OCI-LY1 (cell line): ENCODE data around the gene OR8G5.

Experiments
- H2AFZ ChIP-seq: fragments of 200-600 bp; sonication (generic), shearing (Covaris generic); 2 replicates; pipeline ENCODE4 v1.6.0; 2014; ENCODE audit warnings: antibody characterized with exemption, mild to moderate bottlenecking, low read length
- H3F3A ChIP-seq: fragments of 200-600 bp; sonication (generic), shearing (Covaris generic); 2 replicates; pipeline ENCODE4 v1.6.0; 2014; ENCODE audit warnings: mild to moderate bottlenecking, antibody characterized with exemption, low read length, moderate library complexity; ENCODE audit not compliant: insufficient read depth
- H3K27ac ChIP-seq: fragments of 200-600 bp; sonication (generic); 2 replicates; pipeline ENCODE4 v1.5.1; 2014; ENCODE audit warnings: low read length, mixed run types, mild to moderate bottlenecking, low read depth; ENCODE audit not compliant: poor library complexity, severe bottlenecking
- H3K27me3 ChIP-seq: fragments of 200-600 bp; sonication (generic); 2 replicates; pipeline ENCODE4 v1.6.0; 2014; ENCODE audit warnings: antibody characterized with exemption, mild to moderate bottlenecking, low read length, moderate library complexity; ENCODE audit not compliant: insufficient read depth
- H3K36me3 ChIP-seq: fragments of 200-600 bp; sonication (generic); 2 replicates; pipeline ENCODE4 v1.6.1; 2014; ENCODE audit warnings: mild to moderate bottlenecking, antibody characterized with exemption, low read length, moderate library complexity, mixed read lengths; ENCODE audit not compliant: insufficient read depth
- H3K4me1 ChIP-seq: fragments of 200-600 bp; sonication (generic); 2 replicates; pipeline ENCODE4 v1.5.1; 2014; ENCODE audit warnings: mild to moderate bottlenecking, low read length, moderate library complexity; ENCODE audit not compliant: insufficient read depth, severe bottlenecking
- H3K4me2 ChIP-seq: fragments of 200-600 bp; sonication (generic), shearing (Covaris generic); 2 replicates; pipeline ENCODE4 v1.6.1; 2014; ENCODE audit warnings: low read length
- H3K4me3 ChIP-seq: fragments of 200-600 bp; sonication (generic); 2 replicates; pipeline ENCODE4 v1.5.1; 2014; ENCODE audit warnings: low read length, low read depth, mild to moderate bottlenecking, mixed read lengths; ENCODE audit not compliant: poor library complexity, severe bottlenecking
- H3K79me2 ChIP-seq: fragments of 200-600 bp; shearing (Covaris generic); 2 replicates; pipeline ENCODE4 v1.6.1; 2016; ENCODE audit warnings: mixed run types, low read length, mixed read lengths; ENCODE audit not compliant: insufficient read depth
- H3K9ac ChIP-seq: fragments of 200-600 bp; sonication (generic), shearing (Covaris generic); 2 replicates; pipeline ENCODE4 v1.6.1; 2014; ENCODE audit warnings: mild to moderate bottlenecking, low read length, mixed read lengths
- H3K9me2 ChIP-seq: fragments of 200-600 bp; sonication (generic), shearing (Covaris generic); 2 replicates; pipeline ENCODE4 v1.6.1; 2014; ENCODE audit warnings: low read depth, mild to moderate bottlenecking, low read length, mixed read lengths
- H3K9me3 ChIP-seq: fragments of 200-600 bp; shearing (Covaris generic); 2 replicates; pipeline ENCODE4 v1.6.1; 2014; ENCODE audit warnings: low read length, mixed read lengths
- H4K20me1 ChIP-seq: fragments of 200-600 bp; sonication (generic), shearing (Covaris generic); 2 replicates; pipeline ENCODE4 v1.6.0; 2016; ENCODE audit warnings: mild to moderate bottlenecking, low read length; ENCODE audit not compliant: insufficient read depth
- EZH2 ChIP-seq: fragments of 200-600 bp; sonication (generic), shearing (Covaris generic); IDR thresholded peaks from 2 replicates; pipeline ENCODE4 v1.8.0; 2017; ENCODE audit warnings: borderline replicate concordance, mixed run types, mild to moderate bottlenecking, antibody characterized with exemption, low read length, moderate library complexity, mixed read lengths
- TF ChIP-seq, protein P1 (sequence below): fragments of 200-600 bp; sonication (generic), shearing (Covaris generic); IDR thresholded peaks from 2 replicates; pipeline ENCODE4 v1.5.1; 2017; ENCODE audit warnings: mild to moderate bottlenecking, antibody characterized with exemption, low read length, moderate library complexity, mixed read lengths

Gene OR8G5

DNA sequence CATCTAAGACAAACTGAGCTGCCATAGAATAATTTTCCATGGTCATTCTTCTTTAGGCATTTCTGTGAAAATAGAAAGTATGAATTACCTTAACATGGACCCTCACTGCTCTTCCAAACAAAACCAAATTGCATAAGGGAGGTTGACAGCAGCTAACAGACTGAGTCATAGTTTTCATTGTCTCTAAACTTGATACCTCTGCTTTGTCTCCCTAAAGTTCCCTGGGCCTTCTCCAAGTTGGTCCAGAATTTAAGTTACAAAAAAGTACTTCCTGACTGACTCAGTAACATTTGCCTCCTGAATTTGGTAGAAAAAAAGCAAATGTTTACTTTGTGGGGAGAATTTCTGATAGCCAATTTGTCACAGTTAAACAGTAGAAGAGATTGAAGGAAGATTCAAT is 54.5 kb downstream of the OR8G5 start:
- no peak overlapping the region for H3K27ac ChIP-seq
- H3K27me3 ChIP-seq: no peaks in the 10 kb centered on the region
- H3K36me3 ChIP-seq: no peaks in the 10 kb centered on the region
- H3F3A ChIP-seq: no peaks in the 10 kb centered on the region
- H3K9ac ChIP-seq: no peak overlapping the region
- no peak overlapping the region for H3K4me2 ChIP-seq
- no peaks in the 10 kb centered on the region for H3K9me2 ChIP-seq
- no peaks in the 10 kb centered on the region for H3K79me2 ChIP-seq
- TF ChIP-seq EZH2: no peak
- TF ChIP-seq, protein P1, sequence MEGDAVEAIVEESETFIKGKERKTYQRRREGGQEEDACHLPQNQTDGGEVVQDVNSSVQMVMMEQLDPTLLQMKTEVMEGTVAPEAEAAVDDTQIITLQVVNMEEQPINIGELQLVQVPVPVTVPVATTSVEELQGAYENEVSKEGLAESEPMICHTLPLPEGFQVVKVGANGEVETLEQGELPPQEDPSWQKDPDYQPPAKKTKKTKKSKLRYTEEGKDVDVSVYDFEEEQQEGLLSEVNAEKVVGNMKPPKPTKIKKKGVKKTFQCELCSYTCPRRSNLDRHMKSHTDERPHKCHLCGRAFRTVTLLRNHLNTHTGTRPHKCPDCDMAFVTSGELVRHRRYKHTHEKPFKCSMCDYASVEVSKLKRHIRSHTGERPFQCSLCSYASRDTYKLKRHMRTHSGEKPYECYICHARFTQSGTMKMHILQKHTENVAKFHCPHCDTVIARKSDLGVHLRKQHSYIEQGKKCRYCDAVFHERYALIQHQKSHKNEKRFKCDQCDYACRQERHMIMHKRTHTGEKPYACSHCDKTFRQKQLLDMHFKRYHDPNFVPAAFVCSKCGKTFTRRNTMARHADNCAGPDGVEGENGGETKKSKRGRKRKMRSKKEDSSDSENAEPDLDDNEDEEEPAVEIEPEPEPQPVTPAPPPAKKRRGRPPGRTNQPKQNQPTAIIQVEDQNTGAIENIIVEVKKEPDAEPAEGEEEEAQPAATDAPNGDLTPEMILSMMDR: no peak
- H3K4me3 ChIP-seq: no peak overlapping the region
- no peak overlapping the region for H2AFZ ChIP-seq
- no peaks in the 10 kb centered on the region for H4K20me1 ChIP-seq
- no peaks in the 10 kb centered on the region for H3K9me3 ChIP-seq
- H3K4me1 ChIP-seq: no peaks in the 10 kb centered on the region

DNA sequence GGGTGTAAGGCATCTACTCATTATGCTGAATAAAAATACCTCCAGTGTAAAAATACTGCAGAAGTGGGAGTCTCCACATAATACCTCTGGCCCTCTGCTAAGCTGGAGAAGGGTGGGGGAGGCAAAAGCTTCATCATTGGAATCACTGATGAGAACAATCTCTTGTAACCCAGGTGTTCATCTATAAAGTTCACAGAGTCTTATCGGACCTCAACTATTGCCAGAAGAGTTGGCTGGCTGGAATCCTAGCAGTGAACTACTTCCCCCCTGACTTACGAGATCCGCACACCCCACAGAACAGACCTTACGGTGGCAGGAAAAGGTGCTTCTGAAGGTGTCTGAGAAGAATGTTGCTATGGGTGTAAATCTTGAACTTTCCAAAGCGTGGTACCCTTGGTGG is 55.1 kb downstream of the OR8G5 start:
- Histone ChIP-seq H3K36me3 (no peaks in the 10 kb centered on the region), H3K4me3 (no peak overlapping the region), H3K27me3 (no peaks in the 10 kb centered on the region), H3F3A (no peaks in the 10 kb centered on the region), H3K9ac (no peak overlapping the region), H3K4me2 (no peak overlapping the region), H3K4me1 (no peaks in the 10 kb centered on the region), H3K79me2 (no peaks in the 10 kb centered on the region), H3K27ac (no peak overlapping the region), H2AFZ (no peak overlapping the region), H3K9me3 (no peaks in the 10 kb centered on the region), H4K20me1 (no peaks in the 10 kb centered on the region), H3K9me2 (no peaks in the 10 kb centered on the region)
- no peak for TF ChIP-seq EZH2
- TF ChIP-seq, protein P1: no peak

DNA sequence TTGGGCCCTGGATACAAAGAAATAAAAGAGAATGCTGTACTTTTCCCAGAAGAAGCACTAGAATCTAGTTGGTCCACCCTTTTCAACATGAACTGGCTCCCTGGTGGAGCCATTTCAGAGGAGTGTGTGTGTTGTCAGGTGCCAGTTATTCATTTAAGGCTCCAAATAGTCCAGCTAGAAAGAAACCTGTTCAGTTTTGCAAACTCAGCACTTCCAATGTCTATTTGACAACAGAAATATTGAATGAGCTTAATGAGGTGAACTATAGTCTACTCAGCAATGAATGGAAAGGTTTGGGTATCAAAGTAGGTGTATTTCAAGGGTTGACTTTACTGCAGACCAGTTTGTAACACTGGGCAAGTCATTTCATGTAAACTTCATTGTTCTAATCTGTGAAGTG is 55.5 kb downstream of the OR8G5 start:
- no peaks in the 10 kb centered on the region for H3K27me3 ChIP-seq
- H3K9ac ChIP-seq: no peak overlapping the region
- H3K9me2 ChIP-seq: no peaks in the 10 kb centered on the region
- H3K36me3 ChIP-seq: no peaks in the 10 kb centered on the region
- no peak overlapping the region for H2AFZ ChIP-seq
- TF ChIP-seq EZH2: no peak
- TF ChIP-seq, protein P1: no peak
- H3K27ac ChIP-seq: no peak overlapping the region
- no peak overlapping the region for H3K4me2 ChIP-seq
- no peaks in the 10 kb centered on the region for H3K4me1 ChIP-seq
- H4K20me1 ChIP-seq: no peaks in the 10 kb centered on the region
- H3F3A ChIP-seq: no peaks in the 10 kb centered on the region
- H3K4me3 ChIP-seq: no peak overlapping the region
- H3K79me2 ChIP-seq: no peaks in the 10 kb centered on the region
- no peaks in the 10 kb centered on the region for H3K9me3 ChIP-seq
